NCI-H146 (cell line): ENCODE measurements around the gene TLE4.
"Not testable (repeated sequence)": the region's sequence is repeated elsewhere in the genome, so short reads cannot be mapped to it uniquely, and the experiment has no call there.

Experiments used
- DNase-seq: peaks from one replicate; lab custom pipeline; 2025; lab: John Stamatoyannopoulos, UW

The TLE4 gene

DNA sequence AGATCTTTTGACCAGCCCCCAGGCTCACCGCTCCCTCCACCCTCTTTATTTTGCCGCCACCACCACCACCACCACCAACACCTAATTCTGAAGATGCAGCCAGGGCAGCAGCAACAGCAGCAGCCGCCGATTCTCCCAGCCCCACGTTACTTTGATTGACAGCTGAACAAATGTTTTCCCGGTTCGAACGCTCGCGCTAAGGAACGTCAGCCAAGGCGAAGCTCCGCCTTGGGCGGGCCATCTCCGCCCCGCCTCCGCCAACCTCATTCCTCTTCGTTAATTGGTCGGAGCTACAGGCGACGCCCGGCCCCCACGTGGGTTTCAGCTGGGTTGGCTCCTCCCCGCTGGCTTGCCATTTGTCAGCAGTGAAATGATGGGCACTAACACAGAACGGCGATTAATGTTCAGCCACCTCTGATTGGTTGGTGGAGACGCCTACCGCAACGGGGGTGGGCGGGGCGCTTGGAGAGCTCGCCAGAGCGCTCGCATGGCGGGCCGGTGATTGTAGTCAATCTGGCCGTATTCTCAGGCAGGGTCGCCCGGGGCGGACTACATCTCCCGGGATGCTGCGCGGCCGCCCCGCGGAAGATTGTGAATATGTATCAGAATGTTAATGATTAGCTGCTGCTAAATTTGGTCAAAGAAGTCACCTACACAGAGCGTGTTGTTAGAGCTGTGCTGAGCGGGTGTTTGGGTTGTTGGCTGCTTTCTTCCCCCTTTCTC, at the start of gene TLE4:
Gene TLE4, plus strand, starts transcription at position 657 of the 723 bp plus-strand sequence. CDS start 826 bp downstream, outside the sequence.
- peak; percentile 99 for DNase-seq

DNA sequence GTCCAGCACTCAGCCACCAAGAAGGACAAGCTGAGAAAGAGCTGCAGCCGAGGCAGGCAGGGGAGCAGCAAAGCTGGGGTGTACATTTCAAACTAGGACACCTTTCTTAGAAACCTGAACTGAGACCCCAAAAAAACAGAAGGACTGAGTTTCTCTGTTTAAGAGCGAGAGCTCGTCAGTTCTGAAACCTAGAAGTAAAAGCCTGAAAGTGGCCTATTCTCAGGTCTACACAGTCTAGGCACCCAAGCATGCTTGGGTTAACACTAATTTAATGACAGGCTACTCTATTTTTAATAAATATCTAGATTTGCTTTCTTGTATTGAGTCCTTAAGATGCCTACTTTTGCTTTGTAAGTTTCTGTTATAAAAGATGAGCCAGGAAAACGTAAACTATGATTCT, 49.0 kb upstream of the TLE4 start:
- no peak for DNase-seq

- DNase-seq, result no peak
These were observed 47.5 kb upstream of the TLE4 start for GRCh38 chr9:79524266-79524665.

DNA sequence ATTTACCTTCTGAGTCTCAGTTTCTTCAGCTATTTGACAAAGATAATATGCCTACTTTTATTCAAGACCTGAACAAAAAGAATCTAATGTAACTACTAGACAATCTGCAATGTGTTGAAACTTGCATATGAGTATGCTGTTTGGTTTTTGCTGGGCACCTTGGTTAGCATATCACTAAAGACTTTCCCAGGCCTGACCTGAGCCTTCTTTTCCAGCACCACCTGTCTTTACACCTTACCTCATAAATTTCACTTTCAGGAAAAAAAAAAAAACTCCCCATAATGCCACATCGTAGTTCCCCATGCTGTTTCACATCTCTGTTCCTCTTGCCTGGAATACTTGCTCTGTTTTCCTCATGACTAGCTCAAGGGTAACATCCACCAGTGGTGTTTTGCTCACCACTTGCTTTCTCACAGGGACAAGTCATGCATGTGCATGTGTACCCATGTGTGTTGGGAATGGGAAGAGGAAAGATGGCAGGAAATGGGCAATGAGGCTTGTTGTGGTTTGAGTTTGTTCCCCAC, 45.6 kb upstream of the TLE4 start:
- DNase-seq, result no peak

- DNase-seq, result no peak
These were observed 36.2 kb upstream of the TLE4 start for GRCh38 chr9:79535534-79535933.

DNA sequence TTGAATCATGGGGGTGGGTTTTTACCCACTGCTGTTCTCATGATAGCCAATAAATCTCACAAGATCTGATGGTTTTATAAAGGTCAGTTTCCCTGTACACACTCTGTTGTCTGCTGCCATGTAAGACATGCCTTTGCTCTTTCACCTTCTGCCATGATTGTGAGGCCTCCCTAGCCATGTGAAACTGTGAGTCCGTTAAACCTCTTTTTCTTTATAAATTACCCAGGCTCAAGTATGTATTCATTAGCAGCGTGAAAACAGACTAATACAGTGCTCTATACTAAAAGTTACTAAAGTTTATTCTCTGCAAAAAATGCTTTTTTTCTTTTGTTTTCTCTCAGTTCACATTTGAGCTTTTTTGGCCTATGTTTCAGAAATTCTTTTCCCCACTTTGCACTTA, 33.9 kb upstream of the TLE4 start:
- DNase-seq, result no peak

GRCh38 chr9:79542735-79543620, 28.8 kb upstream of the TLE4 start:
- DNase-seq, result no peak

GRCh38 chr9:79544375-79544774, 27.4 kb upstream of the TLE4 start:
- not testable (repeated sequence) for DNase-seq

GRCh38 chr9:79551586-79551985, 20.2 kb upstream of the TLE4 start:
- DNase-seq, result no peak

GRCh38 chr9:79551994-79552393, 19.8 kb upstream of the TLE4 start:
- DNase-seq, result no peak

DNA sequence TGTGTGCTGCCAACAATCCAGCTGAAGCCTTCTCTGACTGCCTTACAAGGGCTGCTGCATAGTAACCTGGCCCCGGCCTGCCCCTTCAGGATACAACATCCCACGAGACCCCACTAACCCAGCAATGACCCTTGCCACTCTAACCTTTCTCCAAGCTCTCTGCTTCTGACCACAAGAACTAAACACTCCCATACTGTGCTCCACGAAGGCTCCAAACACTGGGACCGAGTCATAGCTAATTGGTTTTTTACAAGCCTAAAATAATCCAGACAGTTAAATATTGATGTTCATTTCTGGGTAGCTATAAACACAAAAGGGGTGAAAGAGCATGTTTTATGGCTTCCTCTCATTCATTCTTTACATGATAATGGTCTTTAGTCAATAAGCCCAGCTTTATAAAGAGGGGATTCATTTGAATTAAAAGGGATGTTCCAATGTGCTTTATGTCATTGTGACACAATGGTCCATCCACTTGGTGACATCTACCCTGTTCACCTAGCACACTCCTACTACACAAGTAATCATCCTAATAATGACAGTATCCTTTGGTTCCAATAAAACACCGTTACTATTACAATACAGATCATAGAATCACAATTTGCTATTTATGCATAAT, 16.2 kb upstream of the TLE4 start:
- no peak for DNase-seq

DNA sequence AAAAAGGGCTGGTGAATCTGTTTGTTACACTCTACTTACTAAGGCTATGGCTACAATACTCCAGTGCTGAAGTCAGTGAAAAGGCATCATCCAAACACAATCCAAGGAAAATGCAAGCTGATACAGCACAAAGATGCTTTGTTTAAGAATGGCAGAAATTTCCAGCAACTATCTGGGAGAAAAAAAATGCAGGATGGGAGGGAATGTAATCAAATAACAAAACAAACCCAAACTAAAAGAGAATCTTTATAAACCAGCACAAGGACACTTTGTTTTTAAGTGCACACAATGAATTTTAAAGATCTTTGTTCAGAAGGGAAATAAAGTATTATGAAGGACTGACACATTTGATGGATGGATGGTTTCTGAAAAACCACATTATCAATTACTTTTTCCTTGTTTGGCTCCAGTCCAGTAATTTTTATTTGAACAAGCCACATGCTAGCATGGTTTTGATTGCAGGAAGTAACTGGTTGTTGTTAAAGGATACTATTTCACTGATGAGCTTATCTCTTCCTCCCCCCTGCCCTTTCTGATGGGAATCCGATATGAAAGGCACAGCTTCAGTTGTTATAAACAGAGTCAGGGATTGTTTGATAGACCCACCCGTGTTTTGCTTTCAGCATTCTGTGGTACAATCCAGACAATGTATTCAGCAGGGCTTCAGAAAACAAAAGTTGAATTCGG, 12.1 kb upstream of the TLE4 start:
- peak; percentile 75 for DNase-seq

GRCh38 chr9:79562749-79563386, 8.9 kb upstream of the TLE4 start:
- DNase-seq, result no peak

DNA sequence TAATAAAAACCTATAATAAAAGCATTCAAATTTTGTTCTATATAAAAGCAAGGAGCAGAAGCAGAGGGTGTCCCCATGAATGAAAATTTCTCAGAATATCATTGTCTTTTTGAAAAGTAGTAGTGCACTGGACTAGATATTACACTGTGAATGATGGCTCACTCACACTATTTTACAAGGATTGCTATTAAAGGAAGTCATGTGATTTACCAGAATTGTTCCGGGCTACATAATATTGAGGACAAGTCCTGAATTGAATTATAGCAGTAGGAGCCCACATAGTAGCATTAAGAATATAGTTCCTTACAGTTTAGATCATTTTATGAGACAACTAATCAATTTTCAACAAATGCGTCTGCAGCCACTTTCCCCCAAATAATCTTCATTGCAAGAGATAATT, 7.7 kb upstream of the TLE4 start:
- DNase-seq, result no peak

DNA sequence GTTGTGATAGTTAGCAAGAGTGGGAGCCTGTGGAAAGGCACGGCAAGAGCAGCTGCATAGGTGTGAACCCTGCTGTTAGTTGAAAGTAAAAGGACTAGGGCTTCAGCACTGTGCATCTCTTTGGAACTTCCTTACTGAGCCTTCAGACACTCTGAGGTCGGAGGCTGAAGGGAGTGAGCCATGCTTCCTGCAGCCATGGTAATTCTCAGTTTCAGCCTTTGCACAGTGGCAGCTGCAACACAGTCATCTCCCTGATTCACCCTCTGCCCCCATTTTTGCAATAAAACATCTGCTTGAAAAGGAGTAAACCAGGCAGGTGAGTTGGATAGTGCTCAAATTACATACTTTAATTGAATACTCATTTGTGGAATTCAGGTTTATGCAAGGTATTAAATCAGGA, 6.5 kb upstream of the TLE4 start:
- peak; percentile 17 for DNase-seq

DNA sequence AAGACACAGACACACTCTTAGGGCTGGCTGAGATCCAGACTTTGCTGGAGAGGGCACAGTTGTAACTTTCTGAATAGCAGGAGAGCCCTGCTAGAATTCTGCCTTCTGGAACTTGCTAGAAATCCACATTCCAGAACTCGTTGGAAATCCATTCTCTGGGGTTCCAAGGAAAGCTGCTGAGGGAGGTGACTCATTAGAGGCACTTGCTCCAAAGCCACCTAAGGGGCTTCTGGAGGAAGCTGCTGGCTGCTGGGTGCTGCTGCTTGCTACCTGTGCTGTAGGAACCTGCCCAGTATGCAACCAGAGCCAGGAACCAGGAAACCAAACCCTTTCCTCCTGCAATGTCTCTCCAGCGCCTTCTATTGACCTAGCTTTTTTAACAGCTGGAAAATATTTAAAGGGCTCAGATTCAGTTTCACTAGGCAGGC, 4.1 kb upstream of the TLE4 start:
- DNase-seq, result peak; percentile 1

- DNase-seq, result no peak
These were observed 3.2 kb upstream of the TLE4 start for GRCh38 chr9:79568337-79569101.

DNA sequence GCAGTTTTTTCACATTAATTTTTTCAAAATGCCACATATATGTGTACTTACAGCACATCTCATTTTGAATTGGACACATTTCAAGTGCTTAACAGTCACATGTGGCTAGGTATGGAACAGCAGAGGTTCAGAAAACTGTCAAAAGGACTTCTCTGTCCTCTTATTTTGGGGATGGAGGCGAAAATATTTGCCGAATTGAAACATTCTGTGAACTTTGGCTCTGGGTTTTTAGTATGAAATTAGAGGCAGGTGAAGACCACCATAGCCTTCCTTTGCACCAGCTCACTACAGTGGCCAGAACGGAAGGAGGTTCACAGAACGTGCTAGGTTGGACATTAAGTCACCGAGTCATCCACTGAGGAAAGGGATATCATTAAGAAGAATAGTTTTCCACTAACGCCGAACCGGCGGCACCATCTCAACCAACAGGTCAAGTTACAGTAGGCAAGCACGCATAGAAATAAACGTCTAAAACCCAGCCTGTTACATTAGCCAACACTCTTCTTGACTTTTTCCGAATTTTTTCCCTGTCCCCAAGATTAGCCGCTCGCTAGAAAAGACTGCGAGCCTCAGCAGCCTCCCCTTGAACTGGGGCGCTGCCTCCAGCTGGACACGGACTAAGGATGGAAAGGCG, 1.8 kb upstream of the TLE4 start:
- DNase-seq, result no peak

DNA sequence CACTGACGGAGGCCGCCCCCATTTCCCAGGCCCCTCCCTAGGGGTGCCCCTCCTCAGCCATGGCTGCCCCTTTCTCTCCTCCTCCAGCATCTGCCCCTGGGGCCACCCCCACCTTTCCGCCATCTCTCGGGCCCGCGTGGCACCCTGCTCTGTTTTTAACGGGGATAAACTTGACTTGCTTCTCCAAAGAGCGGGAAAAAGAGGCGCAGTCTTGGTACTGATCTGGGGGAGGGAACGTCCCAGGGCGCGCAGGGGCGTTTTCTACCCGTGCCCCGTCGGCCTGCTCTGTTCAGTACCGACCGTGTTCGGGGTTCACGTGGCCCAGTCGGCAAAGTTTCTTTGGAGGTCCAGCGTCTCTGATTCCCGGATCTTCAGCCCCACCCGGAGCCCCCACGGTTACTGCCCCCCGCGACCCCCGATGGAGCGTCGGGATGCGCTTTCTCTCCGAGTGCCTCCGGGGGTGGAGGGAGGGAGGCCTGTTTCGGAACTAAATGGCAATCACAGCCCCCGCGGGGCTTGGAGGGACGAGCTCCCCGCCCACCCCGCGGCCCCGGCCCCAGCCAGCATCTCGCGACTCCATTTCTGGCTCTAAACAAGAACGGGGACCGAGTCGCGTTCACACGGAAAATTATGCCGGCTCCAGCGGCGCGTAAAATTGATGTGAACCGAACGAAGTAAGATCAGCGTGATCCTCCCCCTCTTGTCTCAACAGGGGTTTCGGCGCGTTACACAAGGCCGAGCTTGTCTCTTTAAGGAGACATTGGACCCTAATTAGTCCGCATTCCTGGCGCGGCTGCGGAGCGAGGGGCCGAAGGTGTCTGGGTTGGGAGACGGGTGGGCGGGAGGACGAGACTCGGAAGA, 1.1 kb upstream of the TLE4 start:
- DNase-seq, result no peak
